ENCODE results near the gene ETS1.
A peak's percentile ranks its signal among the peaks of the same experiment; 100 is the strongest.

Gene ETS1

DNA sequence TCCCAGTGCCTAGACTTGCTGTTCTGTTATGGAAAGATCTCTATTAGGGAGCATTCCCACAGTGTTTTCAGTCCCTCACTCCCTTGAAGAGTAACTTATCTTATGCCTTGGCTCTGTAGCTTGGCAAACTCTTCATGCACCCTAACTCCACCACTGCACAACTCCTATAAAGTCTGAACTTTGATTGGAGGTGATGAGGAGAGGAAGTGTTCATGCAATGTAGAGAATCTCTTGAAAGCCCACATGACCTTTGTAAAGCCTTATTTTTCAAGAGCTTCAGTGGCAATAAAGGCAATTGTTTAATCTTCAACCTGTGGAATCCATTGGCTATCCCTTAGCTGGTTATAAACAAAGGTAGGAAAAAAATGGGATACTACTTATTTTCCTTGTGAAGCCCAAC is 176.2 kb downstream of the ETS1 start:
- Histone ChIP-seq H3K4me3 (ENCODE audit: low read length) (no peak overlapping the region), H3K9ac (ENCODE audit: low read length) (no peak overlapping the region), H3K36me3 (replicated peaks; ENCODE audit: insufficient read depth, low read length) (no peaks in the 10 kb centered on the region), H2AFZ (ENCODE audit: low read length) (no peak overlapping the region), H3K9me3 (replicated peaks; ENCODE audit: insufficient read depth, low read length) (no peaks in the 10 kb centered on the region), H3K27me3 (replicated peaks; ENCODE audit: insufficient read depth, low read length) (0 out of 2 replicates have a peak, but pooled peaks cover 4% of the 10 kb centered on the region), H3K9me2 (replicated peaks; ENCODE audit: insufficient read depth, low read length) (no peaks in the 10 kb centered on the region), H3K4me1 (ENCODE audit: low read length) (peaks cover 71% of the 10 kb centered on the region), H3K79me2 (ENCODE audit: low read length) (no peaks in the 10 kb centered on the region), H3K4me2 (ENCODE audit: low read depth, low read length) (no peak overlapping the region), H3F3A (ENCODE audit: insufficient read depth, low read length) (peaks cover 31% of the 10 kb centered on the region), H3K27ac (ENCODE audit: low read length) (no peak overlapping the region), H4K20me1 (ENCODE audit: insufficient read depth, low read length) (no peaks in the 10 kb centered on the region)
- TF ChIP-seq EZH2phosphoT487 (IDR thresholded peaks at IDR 0.05; ENCODE audit: low read length) (no peak), EZH2 (optimal IDR thresholded peaks at IDR 0.05; ENCODE audit: low read depth, low read length) (no peak)
- TF ChIP-seq, protein P1, sequence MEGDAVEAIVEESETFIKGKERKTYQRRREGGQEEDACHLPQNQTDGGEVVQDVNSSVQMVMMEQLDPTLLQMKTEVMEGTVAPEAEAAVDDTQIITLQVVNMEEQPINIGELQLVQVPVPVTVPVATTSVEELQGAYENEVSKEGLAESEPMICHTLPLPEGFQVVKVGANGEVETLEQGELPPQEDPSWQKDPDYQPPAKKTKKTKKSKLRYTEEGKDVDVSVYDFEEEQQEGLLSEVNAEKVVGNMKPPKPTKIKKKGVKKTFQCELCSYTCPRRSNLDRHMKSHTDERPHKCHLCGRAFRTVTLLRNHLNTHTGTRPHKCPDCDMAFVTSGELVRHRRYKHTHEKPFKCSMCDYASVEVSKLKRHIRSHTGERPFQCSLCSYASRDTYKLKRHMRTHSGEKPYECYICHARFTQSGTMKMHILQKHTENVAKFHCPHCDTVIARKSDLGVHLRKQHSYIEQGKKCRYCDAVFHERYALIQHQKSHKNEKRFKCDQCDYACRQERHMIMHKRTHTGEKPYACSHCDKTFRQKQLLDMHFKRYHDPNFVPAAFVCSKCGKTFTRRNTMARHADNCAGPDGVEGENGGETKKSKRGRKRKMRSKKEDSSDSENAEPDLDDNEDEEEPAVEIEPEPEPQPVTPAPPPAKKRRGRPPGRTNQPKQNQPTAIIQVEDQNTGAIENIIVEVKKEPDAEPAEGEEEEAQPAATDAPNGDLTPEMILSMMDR (IDR thresholded peaks at IDR 0.05; ENCODE audit: low read length), result no peak
- no peak for DNase-seq

DNA sequence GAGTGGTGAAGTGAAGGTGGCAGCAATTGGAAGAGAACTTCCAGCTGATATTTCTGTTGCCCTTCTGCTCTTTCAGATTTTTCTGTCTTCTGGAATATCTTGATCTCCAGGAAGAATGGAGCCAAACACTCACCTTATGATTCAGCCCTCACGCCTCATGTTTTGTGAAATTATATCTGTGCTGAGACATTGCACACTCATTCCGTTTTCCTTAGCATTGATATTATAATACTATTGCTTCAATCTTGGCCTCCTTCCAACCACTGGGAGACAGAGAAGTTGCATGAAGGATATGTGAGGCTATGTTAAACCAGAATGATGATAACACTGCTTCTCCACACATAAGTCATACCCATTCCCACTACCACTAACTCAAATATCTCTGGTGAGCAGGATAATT is 177.9 kb downstream of the ETS1 start:
- Histone ChIP-seq H3K9ac (ENCODE audit: low read length) (no peak overlapping the region), H3F3A (ENCODE audit: insufficient read depth, low read length) (peaks cover 47% of the 10 kb centered on the region), H3K27me3 (replicated peaks; ENCODE audit: insufficient read depth, low read length) (0 out of 2 replicates have a peak, but pooled peaks cover under 1% of the 10 kb centered on the region), H3K27ac (ENCODE audit: low read length) (peak overlapping the region; percentile 99; the same call in 1 of the 2 replicates), H3K36me3 (replicated peaks; ENCODE audit: insufficient read depth, low read length) (no peaks in the 10 kb centered on the region), H3K79me2 (ENCODE audit: low read length) (no peaks in the 10 kb centered on the region), H3K4me1 (ENCODE audit: low read length) (peaks cover 65% of the 10 kb centered on the region), H3K4me3 (ENCODE audit: low read length) (no peak overlapping the region), H3K9me2 (replicated peaks; ENCODE audit: insufficient read depth, low read length) (no peaks in the 10 kb centered on the region), H3K9me3 (replicated peaks; ENCODE audit: insufficient read depth, low read length) (no peaks in the 10 kb centered on the region), H3K4me2 (ENCODE audit: low read depth, low read length) (no peak overlapping the region), H4K20me1 (ENCODE audit: insufficient read depth, low read length) (no peaks in the 10 kb centered on the region), H2AFZ (ENCODE audit: low read length) (peak overlapping the region; percentile 22)
- DNase-seq, result no peak
- TF ChIP-seq EZH2 (optimal IDR thresholded peaks at IDR 0.05; ENCODE audit: low read depth, low read length), result no peak
- TF ChIP-seq, protein P1 (IDR thresholded peaks at IDR 0.05; ENCODE audit: low read length), result no peak
- TF ChIP-seq EZH2phosphoT487 (IDR thresholded peaks at IDR 0.05; ENCODE audit: low read length), result no peak

Data from MM.1S (cell line).